ENCODE results near the gene IFT27. TPM values are rescaled to one million over a fixed set of nuclear protein-coding genes. Genes with fewer than 3 reads are reported as not detected.

Gene IFT27
- total and polyA plus RNA-seq, 2 experiments from 2014 or later = 28.5 to 63.5 TPM

DNA sequence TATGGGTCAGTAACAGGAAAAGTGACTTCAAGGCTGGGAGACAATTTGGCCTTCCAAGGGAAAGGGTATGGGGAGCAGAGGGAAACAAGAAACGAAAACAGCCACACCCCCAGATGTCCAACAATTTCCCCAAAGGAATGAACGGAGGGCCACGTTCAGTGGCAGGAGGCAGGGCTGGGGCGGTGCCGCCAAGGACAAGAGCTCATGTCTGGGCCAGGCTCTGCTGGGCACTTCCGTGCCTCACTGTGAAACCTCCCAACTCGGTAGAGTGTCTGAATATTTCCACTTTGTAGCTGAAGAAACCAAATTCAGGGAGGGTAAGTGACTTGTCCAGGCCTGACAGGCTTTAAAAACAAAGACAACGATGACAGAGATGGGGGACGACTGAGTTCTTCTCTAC is 11.9 kb downstream of the IFT27 start:
- Histone ChIP-seq H3K4me1 (ENCODE audit: insufficient read depth) (no peaks in the 10 kb centered on the region), H3K27ac (ENCODE audit: low read depth) (no peak overlapping the region), H3K79me2 (replicated peaks; ENCODE audit: insufficient read depth) (no peaks in the 10 kb centered on the region), H3K4me2 (no peak overlapping the region), H3K27me3 (ENCODE audit: insufficient read depth) (no peaks in the 10 kb centered on the region), H3K36me3 (ENCODE audit: insufficient read depth) (no peaks in the 10 kb centered on the region), H3K9me2 (ENCODE audit: insufficient read depth) (no peaks in the 10 kb centered on the region), H2AFZ (no peak overlapping the region), H3F3A (replicated peaks; ENCODE audit: low read depth) (no peaks in the 10 kb centered on the region), H3K4me3 (no peak overlapping the region), H4K20me1 (replicated peaks; ENCODE audit: insufficient read depth) (no peaks in the 10 kb centered on the region; the same call in 1 of the 2 replicates)
- DNase-seq (ENCODE audit: low spot score) (no peak), ATAC-seq (no peak)
- Mint-ChIP-seq H3K36me3 (ENCODE audit: low read depth) (peaks cover 27% of the 10 kb centered on the region), H3K4me1 (peaks cover 10% of the 10 kb centered on the region), H3K27ac (no peak overlapping the region), H3K4me3 (no peak overlapping the region), H3K9me3 (no peaks in the 10 kb centered on the region), H3K27me3 (ENCODE audit: insufficient read depth, low read depth, poor library complexity) (peaks cover 8% of the 10 kb centered on the region)
- TF ChIP-seq, protein P1, sequence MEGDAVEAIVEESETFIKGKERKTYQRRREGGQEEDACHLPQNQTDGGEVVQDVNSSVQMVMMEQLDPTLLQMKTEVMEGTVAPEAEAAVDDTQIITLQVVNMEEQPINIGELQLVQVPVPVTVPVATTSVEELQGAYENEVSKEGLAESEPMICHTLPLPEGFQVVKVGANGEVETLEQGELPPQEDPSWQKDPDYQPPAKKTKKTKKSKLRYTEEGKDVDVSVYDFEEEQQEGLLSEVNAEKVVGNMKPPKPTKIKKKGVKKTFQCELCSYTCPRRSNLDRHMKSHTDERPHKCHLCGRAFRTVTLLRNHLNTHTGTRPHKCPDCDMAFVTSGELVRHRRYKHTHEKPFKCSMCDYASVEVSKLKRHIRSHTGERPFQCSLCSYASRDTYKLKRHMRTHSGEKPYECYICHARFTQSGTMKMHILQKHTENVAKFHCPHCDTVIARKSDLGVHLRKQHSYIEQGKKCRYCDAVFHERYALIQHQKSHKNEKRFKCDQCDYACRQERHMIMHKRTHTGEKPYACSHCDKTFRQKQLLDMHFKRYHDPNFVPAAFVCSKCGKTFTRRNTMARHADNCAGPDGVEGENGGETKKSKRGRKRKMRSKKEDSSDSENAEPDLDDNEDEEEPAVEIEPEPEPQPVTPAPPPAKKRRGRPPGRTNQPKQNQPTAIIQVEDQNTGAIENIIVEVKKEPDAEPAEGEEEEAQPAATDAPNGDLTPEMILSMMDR (conservative IDR thresholded peaks at IDR 0.05; ENCODE audit: low read depth in 2 of 2) = no peak
- TF ChIP-seq JUNB (IDR thresholded peaks at IDR 0.05; ENCODE audit: unreplicated experiment) (no peak), CREB1 (CRISPR knock-in tag; IDR thresholded peaks at IDR 0.05; ENCODE audit: low read depth) (no peak), NANOG (IDR thresholded peaks at IDR 0.05; ENCODE audit: borderline replicate concordance) (no peak), EZH2 (IDR thresholded peaks at IDR 0.05; ENCODE audit: low read depth, unreplicated experiment) (no peak), EZH2phosphoT487 (IDR thresholded peaks at IDR 0.05; ENCODE audit: unreplicated experiment) (no peak), POLR2AphosphoS5 (IDR thresholded peaks at IDR 0.05; ENCODE audit: low read depth) (no peak), ZNF331 (CRISPR knock-in tag; IDR thresholded peaks at IDR 0.05; ENCODE audit: low read depth) (no peak), STAT1 (IDR thresholded peaks at IDR 0.05; ENCODE audit: unreplicated experiment) (no peak), ZNF114 (CRISPR knock-in tag; IDR thresholded peaks at IDR 0.05) (no peak), ZNF462 (CRISPR knock-in tag; IDR thresholded peaks at IDR 0.05) (no peak)
- TF ChIP-seq, protein P2, sequence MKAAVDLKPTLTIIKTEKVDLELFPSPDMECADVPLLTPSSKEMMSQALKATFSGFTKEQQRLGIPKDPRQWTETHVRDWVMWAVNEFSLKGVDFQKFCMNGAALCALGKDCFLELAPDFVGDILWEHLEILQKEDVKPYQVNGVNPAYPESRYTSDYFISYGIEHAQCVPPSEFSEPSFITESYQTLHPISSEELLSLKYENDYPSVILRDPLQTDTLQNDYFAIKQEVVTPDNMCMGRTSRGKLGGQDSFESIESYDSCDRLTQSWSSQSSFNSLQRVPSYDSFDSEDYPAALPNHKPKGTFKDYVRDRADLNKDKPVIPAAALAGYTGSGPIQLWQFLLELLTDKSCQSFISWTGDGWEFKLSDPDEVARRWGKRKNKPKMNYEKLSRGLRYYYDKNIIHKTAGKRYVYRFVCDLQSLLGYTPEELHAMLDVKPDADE (IDR thresholded peaks at IDR 0.05) = no peak
- TF ChIP-seq, protein P3, sequence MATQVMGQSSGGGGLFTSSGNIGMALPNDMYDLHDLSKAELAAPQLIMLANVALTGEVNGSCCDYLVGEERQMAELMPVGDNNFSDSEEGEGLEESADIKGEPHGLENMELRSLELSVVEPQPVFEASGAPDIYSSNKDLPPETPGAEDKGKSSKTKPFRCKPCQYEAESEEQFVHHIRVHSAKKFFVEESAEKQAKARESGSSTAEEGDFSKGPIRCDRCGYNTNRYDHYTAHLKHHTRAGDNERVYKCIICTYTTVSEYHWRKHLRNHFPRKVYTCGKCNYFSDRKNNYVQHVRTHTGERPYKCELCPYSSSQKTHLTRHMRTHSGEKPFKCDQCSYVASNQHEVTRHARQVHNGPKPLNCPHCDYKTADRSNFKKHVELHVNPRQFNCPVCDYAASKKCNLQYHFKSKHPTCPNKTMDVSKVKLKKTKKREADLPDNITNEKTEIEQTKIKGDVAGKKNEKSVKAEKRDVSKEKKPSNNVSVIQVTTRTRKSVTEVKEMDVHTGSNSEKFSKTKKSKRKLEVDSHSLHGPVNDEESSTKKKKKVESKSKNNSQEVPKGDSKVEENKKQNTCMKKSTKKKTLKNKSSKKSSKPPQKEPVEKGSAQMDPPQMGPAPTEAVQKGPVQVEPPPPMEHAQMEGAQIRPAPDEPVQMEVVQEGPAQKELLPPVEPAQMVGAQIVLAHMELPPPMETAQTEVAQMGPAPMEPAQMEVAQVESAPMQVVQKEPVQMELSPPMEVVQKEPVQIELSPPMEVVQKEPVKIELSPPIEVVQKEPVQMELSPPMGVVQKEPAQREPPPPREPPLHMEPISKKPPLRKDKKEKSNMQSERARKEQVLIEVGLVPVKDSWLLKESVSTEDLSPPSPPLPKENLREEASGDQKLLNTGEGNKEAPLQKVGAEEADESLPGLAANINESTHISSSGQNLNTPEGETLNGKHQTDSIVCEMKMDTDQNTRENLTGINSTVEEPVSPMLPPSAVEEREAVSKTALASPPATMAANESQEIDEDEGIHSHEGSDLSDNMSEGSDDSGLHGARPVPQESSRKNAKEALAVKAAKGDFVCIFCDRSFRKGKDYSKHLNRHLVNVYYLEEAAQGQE (IDR thresholded peaks at IDR 0.05; ENCODE audit: unreplicated experiment) = no peak

Data from GM23338 (cell line).